Measurements from ENCODE around the gene GRXCR1. TPM values are rescaled to one million over a fixed set of nuclear protein-coding genes. Genes with fewer than 3 reads are reported as not detected.

Gene GRXCR1
- total RNA-seq, 1 experiment from 2014 or later, result not detected

DNA sequence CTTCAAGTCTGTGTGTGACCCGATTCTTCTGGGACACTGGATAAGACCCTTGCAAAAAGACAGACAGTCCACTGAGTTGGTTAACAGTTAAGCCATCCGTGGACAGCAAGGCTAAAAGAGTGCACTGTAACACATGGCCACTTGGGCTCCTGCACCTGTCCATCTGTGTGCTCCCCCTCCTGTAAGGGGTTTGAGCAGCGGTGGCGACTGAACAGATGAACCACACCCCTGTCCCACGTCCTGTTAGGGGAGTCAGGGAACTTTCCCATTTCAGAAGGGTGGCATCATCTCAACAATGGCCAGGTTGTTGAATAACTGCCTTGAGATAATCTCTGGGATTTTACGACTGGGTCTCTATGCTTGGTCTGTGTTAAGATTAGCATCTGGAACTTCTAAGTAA is 178.6 kb downstream of the GRXCR1 start:
- TF ChIP-seq, protein P1, sequence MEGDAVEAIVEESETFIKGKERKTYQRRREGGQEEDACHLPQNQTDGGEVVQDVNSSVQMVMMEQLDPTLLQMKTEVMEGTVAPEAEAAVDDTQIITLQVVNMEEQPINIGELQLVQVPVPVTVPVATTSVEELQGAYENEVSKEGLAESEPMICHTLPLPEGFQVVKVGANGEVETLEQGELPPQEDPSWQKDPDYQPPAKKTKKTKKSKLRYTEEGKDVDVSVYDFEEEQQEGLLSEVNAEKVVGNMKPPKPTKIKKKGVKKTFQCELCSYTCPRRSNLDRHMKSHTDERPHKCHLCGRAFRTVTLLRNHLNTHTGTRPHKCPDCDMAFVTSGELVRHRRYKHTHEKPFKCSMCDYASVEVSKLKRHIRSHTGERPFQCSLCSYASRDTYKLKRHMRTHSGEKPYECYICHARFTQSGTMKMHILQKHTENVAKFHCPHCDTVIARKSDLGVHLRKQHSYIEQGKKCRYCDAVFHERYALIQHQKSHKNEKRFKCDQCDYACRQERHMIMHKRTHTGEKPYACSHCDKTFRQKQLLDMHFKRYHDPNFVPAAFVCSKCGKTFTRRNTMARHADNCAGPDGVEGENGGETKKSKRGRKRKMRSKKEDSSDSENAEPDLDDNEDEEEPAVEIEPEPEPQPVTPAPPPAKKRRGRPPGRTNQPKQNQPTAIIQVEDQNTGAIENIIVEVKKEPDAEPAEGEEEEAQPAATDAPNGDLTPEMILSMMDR (IDR thresholded peaks at IDR 0.05; ENCODE audit: insufficient read depth in 1 of 2, low read depth in 1 of 2, low read length in 1 of 2, severe bottlenecking in 1 of 2, unreplicated experiment in 1 of 2), result no peak
- intact Hi-C loops (cut with micrococcal nuclease; ENCODE audit: unreplicated experiment), result no loop called here
- no peaks in the 10 kb centered on the region for H3K4me1 ChIP-seq
- CTCF ChIA-PET, result no interaction called here
- H3K4me3 ChIP-seq (ENCODE audit: low read depth, low read length), result no peak overlapping the region
- no peaks in the 10 kb centered on the region for H3K27me3 ChIP-seq (replicated peaks; ENCODE audit: control insufficient read depth, insufficient read depth, low read length)
- DNase-seq, result no peak
- no peak overlapping the region for H3K4me3 Mint-ChIP-seq (ENCODE audit: unreplicated experiment)
- POLR2A ChIA-PET, result no interaction called here
- BruUV-seq (replicated peaks), result no TSS peak
- H3K27me3 Mint-ChIP-seq (ENCODE audit: insufficient read depth, unreplicated experiment), result no peaks in the 10 kb centered on the region
- no peaks in the 10 kb centered on the region for H3K9me3 ChIP-seq
- no peaks in the 10 kb centered on the region for H3K36me3 ChIP-seq (ENCODE audit: control insufficient read depth, insufficient read depth, low read length)
- no peak overlapping the region for H3K27ac Mint-ChIP-seq (ENCODE audit: unreplicated experiment)
- no peaks in the 10 kb centered on the region for H3K9me3 Mint-ChIP-seq (ENCODE audit: unreplicated experiment)
- no peaks in the 10 kb centered on the region for H3K36me3 Mint-ChIP-seq (ENCODE audit: insufficient read depth, unreplicated experiment)
- no peaks in the 10 kb centered on the region for H3K4me1 Mint-ChIP-seq (ENCODE audit: low read depth, unreplicated experiment)

Other genes starting within 250 kb of the GRXCR1 start
- gene ATP8A1, start 235.6 kb upstream of the GRXCR1 start, total RNA-seq (2022), result 9.3 and 11.6 TPM in 2 replicates